ENCODE results near the gene PHPT1. TPM values are rescaled to one million over a fixed set of nuclear protein-coding genes. Genes with fewer than 3 reads are reported as not detected.

PHPT1 gene
- total RNA-seq, 1 donor from 2014 or later: 168 TPM

DNA sequence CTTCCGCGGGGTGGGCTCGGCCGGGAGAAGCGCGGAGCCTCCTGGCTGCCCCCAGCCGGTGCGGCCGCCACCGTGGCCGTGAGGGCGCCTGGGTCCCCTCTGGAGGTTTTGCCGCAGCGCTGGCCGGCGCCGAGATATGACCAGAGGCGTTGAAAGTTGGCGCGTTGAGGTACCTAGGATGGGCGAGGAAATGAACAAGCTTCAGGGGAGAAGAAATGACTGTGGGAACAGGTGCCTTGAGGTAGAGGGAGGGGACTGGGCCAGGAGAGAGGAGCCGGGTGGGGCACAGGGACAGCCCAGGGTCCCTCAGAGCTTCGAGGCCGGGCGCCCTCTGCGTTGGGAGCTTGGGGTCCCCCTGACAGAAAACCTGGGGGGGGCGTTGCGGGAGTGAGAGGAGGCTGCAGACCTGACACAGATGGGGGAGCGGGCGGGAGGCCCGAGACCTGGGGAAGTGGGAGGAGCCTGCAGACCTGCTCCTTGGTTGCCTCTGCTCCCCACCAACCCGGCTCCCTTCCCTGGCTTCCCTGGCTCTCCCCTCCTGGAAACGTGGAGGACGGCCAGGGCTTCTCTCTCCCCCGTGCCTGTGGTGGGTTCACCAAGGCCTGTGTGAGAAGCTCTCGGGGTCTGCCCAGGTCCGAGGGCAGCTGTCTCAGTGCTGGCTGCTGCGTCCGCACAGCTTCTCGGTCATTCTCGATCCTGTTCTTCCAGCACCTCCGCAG, 27.2 kb upstream of the PHPT1 start:
- Mint-ChIP-seq H3K4me3 (ENCODE audit: low read depth) (no peak overlapping the region), H3K4me1 (ENCODE audit: low read depth) (peaks cover 9% of the 10 kb centered on the region), H3K9me3 (ENCODE audit: low read depth) (no peaks in the 10 kb centered on the region), H3K27ac (no peak overlapping the region), H3K36me3 (ENCODE audit: insufficient read depth) (peaks cover 7% of the 10 kb centered on the region), H3K27me3 (peaks cover 8% of the 10 kb centered on the region)
- no peak for DNase-seq (ENCODE audit: low spot score, unreplicated experiment)
- TF ChIP-seq, protein P1, sequence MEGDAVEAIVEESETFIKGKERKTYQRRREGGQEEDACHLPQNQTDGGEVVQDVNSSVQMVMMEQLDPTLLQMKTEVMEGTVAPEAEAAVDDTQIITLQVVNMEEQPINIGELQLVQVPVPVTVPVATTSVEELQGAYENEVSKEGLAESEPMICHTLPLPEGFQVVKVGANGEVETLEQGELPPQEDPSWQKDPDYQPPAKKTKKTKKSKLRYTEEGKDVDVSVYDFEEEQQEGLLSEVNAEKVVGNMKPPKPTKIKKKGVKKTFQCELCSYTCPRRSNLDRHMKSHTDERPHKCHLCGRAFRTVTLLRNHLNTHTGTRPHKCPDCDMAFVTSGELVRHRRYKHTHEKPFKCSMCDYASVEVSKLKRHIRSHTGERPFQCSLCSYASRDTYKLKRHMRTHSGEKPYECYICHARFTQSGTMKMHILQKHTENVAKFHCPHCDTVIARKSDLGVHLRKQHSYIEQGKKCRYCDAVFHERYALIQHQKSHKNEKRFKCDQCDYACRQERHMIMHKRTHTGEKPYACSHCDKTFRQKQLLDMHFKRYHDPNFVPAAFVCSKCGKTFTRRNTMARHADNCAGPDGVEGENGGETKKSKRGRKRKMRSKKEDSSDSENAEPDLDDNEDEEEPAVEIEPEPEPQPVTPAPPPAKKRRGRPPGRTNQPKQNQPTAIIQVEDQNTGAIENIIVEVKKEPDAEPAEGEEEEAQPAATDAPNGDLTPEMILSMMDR (IDR thresholded peaks at IDR 0.05; ENCODE audit: unreplicated experiment): no peak

DNA sequence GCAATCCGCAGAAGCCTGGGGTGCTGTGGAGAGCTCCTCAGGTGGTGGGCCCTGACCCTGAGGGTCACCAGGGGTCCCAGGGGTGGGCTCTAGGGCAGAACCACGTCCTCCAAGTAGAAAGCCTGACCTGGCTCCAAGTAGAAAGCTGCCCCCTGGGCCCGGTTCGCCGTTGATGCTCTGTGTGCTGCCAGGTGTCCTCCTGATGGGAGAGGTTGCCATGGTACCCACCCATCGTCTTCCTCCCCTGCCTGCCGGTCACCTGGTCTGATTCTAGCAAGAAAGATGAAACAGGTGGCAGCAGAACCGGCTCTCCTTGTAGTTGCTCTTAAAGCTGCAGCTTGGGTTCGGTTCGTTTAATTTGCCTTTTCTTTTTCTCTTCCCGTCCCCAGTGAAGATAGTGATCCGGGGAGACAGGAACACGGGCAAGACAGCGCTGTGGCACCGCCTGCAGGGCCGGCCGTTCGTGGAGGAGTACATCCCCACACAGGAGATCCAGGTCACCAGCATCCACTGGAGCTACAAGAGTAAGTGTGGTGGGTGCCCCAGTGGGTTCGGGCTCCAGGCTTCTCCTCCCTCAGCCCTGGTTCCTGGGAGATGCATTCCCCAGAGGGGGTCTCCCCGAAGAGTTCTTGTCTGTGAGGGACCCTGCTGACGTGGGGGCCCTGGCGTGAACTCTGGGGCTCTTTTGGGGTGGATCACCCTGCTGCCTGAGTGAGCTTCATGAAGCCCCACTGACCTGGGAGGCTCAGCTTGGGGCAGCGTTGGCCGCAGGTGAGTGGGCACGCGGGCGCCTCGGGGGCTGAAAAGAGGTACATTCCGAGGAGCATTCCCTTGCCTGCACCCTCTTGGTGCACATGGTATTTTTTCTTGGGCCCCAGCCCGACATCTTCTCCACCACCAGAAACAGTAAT, 25.8 kb upstream of the PHPT1 start:
- no peak for DNase-seq (ENCODE audit: low spot score, unreplicated experiment)
- H3K4me3 Mint-ChIP-seq (ENCODE audit: low read depth): no peak overlapping the region
- H3K4me1 Mint-ChIP-seq (ENCODE audit: low read depth): peaks cover 9% of the 10 kb centered on the region
- no peaks in the 10 kb centered on the region for H3K9me3 Mint-ChIP-seq (ENCODE audit: low read depth)
- H3K27ac Mint-ChIP-seq: no peak overlapping the region
- H3K36me3 Mint-ChIP-seq (ENCODE audit: insufficient read depth): peaks cover 5% of the 10 kb centered on the region
- TF ChIP-seq, protein P1 (IDR thresholded peaks at IDR 0.05; ENCODE audit: unreplicated experiment): no peak
- H3K27me3 Mint-ChIP-seq: peaks cover 8% of the 10 kb centered on the region

DNA sequence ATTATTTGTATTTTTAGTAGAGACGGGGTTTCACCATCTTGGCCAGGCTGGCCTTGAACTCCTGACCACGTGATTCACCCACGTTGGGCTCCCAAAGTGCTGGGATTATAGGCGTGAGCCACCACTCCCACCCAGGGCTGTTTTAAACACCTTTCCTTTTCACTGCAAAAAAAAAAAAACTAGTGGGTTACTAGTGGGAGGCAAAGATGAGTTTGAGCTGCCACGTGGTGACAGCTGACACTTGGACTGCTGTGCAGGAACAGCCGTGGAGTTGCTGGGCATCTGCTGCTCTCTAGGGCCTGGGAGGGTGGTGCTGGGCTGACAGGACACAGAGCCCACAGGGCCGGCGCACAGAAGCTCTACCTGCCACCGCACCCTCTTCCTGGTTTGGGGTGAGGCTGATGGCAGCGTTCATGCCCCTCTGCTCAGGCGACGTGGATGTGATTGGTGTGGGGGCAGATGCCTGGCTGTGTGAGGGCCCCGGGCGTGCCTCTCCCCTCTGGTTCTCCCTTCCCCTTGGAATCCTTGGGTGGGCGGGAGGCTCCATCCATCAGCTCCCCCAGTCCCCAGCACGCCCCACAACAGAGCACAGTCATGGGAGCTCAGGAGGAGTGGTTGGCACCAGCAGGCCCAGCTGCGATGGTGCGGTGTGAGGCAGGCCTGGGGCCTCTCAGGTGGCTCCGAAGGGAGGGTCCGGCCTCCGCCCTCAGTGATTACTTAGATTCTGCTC, 24.5 kb upstream of the PHPT1 start:
- no peak overlapping the region for H3K27ac Mint-ChIP-seq
- no peak overlapping the region for H3K4me3 Mint-ChIP-seq (ENCODE audit: low read depth)
- TF ChIP-seq, protein P1 (IDR thresholded peaks at IDR 0.05; ENCODE audit: unreplicated experiment): no peak
- DNase-seq (ENCODE audit: low spot score, unreplicated experiment): no peak
- peaks cover 6% of the 10 kb centered on the region for H3K4me1 Mint-ChIP-seq (ENCODE audit: low read depth)
- no peaks in the 10 kb centered on the region for H3K9me3 Mint-ChIP-seq (ENCODE audit: low read depth)
- H3K36me3 Mint-ChIP-seq (ENCODE audit: insufficient read depth): peaks cover 3% of the 10 kb centered on the region
- peaks cover 8% of the 10 kb centered on the region for H3K27me3 Mint-ChIP-seq

DNA sequence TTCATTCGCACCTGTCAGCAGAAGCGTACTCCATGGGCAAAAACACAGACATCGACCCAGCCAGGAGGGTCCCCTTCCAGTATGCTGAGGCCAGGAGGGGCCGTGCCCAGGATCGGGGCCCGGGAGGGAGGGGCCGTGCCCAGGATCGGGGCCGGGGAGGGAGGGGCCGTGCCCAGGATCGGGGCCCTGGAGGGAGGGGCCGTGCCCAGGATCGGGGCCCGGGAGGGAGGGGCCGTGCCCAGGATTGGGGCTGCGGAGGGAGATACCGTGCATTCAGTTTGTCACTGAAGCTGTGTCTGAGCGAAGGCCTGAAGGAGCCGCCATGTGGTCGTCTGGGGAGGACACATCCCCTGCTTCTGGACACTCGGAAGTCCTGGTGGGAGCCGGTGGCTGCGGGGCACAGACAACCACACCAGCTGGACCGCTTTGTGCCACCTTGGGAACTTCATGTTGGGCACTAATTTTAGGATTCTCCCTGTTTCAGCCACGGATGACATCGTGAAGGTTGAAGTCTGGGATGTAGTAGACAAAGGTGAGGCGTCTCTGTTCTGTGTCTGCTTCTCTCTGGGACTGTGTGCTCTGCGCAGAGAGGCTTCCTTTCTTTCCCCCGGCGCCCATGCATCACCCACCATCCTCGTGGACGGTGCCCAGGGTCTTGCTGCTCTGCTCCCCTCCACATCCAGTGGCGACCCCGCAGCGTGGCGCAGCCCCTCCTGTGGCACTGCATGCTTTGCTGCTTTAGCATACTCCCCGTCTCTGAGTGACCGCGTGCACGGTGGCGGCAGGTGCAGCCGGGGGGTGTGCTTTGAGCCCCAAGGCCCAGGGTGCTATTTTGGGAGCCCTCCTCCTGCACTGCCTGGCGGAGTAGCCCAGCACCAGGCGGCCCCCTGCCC, 23.7 kb upstream of the PHPT1 start:
- peaks cover 6% of the 10 kb centered on the region for H3K27me3 Mint-ChIP-seq
- H3K9me3 Mint-ChIP-seq (ENCODE audit: low read depth): no peaks in the 10 kb centered on the region
- peaks cover 3% of the 10 kb centered on the region for H3K36me3 Mint-ChIP-seq (ENCODE audit: insufficient read depth)
- no peak for DNase-seq (ENCODE audit: low spot score, unreplicated experiment)
- TF ChIP-seq, protein P1 (IDR thresholded peaks at IDR 0.05; ENCODE audit: unreplicated experiment): no peak
- H3K4me1 Mint-ChIP-seq (ENCODE audit: low read depth): peaks cover 6% of the 10 kb centered on the region
- H3K27ac Mint-ChIP-seq: no peak overlapping the region
- H3K4me3 Mint-ChIP-seq (ENCODE audit: low read depth): no peak overlapping the region
